ENCODE results near the gene RASA3. TPM values are rescaled to one million over a fixed set of nuclear protein-coding genes. Genes with fewer than 3 reads are reported as not detected.

RASA3 gene
- total RNA-seq, 1 experiment from 2014 or later: 9.1 TPM

GRCh38 chr13:113938246-113938645, 194.2 kb downstream of the RASA3 start:
- Mint-ChIP-seq H3K4me3 (ENCODE audit: unreplicated experiment) (no peak overlapping the region), H3K9me3 (ENCODE audit: unreplicated experiment) (no peaks in the 10 kb centered on the region), H3K27ac (ENCODE audit: low read depth, unreplicated experiment) (no peak overlapping the region), H3K27me3 (ENCODE audit: insufficient read depth, unreplicated experiment) (no peaks in the 10 kb centered on the region), H3K36me3 (ENCODE audit: insufficient read depth, unreplicated experiment) (no peaks in the 10 kb centered on the region), H3K4me1 (ENCODE audit: insufficient read depth, unreplicated experiment) (peaks cover 6% of the 10 kb centered on the region)
- TF ChIP-seq, protein P1, sequence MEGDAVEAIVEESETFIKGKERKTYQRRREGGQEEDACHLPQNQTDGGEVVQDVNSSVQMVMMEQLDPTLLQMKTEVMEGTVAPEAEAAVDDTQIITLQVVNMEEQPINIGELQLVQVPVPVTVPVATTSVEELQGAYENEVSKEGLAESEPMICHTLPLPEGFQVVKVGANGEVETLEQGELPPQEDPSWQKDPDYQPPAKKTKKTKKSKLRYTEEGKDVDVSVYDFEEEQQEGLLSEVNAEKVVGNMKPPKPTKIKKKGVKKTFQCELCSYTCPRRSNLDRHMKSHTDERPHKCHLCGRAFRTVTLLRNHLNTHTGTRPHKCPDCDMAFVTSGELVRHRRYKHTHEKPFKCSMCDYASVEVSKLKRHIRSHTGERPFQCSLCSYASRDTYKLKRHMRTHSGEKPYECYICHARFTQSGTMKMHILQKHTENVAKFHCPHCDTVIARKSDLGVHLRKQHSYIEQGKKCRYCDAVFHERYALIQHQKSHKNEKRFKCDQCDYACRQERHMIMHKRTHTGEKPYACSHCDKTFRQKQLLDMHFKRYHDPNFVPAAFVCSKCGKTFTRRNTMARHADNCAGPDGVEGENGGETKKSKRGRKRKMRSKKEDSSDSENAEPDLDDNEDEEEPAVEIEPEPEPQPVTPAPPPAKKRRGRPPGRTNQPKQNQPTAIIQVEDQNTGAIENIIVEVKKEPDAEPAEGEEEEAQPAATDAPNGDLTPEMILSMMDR (IDR thresholded peaks at IDR 0.05; ENCODE audit: unreplicated experiment): no peak
- DNase-seq (ENCODE audit: unreplicated experiment): no peak
- ChIA-PET POLR2A (no interaction called here), CTCF (interaction anchor here (0.8 kb wide), 1 partner anchor 9 kb away, joined by 3 read pairs; no protein-coding TSS in a partner anchor)
- intact Hi-C loops (cut with micrococcal nuclease): no loop called here
- no TSS peak for BruUV-seq (replicated peaks)

- ChIA-PET POLR2A (no interaction called here), CTCF (interaction anchor here (0.5 to 0.8 kb wide), 2 partner anchors 9 to 141 kb away, joined by 3 read pairs; no protein-coding TSS in a partner anchor)
- intact Hi-C loops (cut with micrococcal nuclease): no loop called here
- no peaks in the 10 kb centered on the region for H3K9me3 Mint-ChIP-seq (ENCODE audit: unreplicated experiment)
- BruUV-seq (replicated peaks): no TSS peak
- TF ChIP-seq, protein P1 (IDR thresholded peaks at IDR 0.05; ENCODE audit: unreplicated experiment): no peak
- no peak overlapping the region for H3K4me3 Mint-ChIP-seq (ENCODE audit: unreplicated experiment)
- peaks cover 1% of the 10 kb centered on the region for H3K27me3 Mint-ChIP-seq (ENCODE audit: insufficient read depth, unreplicated experiment)
- H3K4me1 Mint-ChIP-seq (ENCODE audit: insufficient read depth, unreplicated experiment): peaks cover 6% of the 10 kb centered on the region
- no peak for DNase-seq (ENCODE audit: unreplicated experiment)
- H3K27ac Mint-ChIP-seq (ENCODE audit: low read depth, unreplicated experiment): no peak overlapping the region
- H3K36me3 Mint-ChIP-seq (ENCODE audit: insufficient read depth, unreplicated experiment): no peaks in the 10 kb centered on the region
These were observed 194.8 kb downstream of the RASA3 start for GRCh38 chr13:113937527-113938180.

DNA sequence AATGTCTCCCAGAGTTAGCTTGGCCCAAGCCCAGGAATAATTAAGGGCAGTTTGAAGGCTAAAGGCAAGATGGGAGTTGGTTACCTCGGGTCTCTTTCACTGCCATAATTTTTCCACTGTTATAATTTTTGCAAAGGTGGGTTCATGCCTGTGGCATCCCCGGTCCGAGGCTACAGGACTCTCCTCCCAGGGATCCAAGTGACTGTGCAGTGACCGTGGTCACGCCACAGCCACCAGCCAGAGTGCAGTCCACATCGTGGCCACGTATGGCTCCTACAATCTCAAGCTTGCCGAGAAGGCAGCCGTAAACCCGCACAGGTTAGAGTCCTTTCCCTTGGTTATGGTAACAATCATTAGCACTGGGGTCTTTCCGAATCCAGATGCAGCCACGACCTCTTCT, 195.3 kb downstream of the RASA3 start:
- peaks cover 7% of the 10 kb centered on the region for H3K27me3 Mint-ChIP-seq (ENCODE audit: insufficient read depth, unreplicated experiment)
- DNase-seq (ENCODE audit: unreplicated experiment): no peak
- intact Hi-C loops (cut with micrococcal nuclease): no loop called here
- H3K36me3 Mint-ChIP-seq (ENCODE audit: insufficient read depth, unreplicated experiment): no peaks in the 10 kb centered on the region
- H3K27ac Mint-ChIP-seq (ENCODE audit: low read depth, unreplicated experiment): no peak overlapping the region
- no TSS peak for BruUV-seq (replicated peaks)
- H3K4me1 Mint-ChIP-seq (ENCODE audit: insufficient read depth, unreplicated experiment): peaks cover 6% of the 10 kb centered on the region
- no peak overlapping the region for H3K4me3 Mint-ChIP-seq (ENCODE audit: unreplicated experiment)
- CTCF ChIA-PET: no interaction called here
- H3K9me3 Mint-ChIP-seq (ENCODE audit: unreplicated experiment): no peaks in the 10 kb centered on the region
- TF ChIP-seq, protein P1 (IDR thresholded peaks at IDR 0.05; ENCODE audit: unreplicated experiment): no peak
- POLR2A ChIA-PET: no interaction called here

- H3K36me3 Mint-ChIP-seq (ENCODE audit: insufficient read depth, unreplicated experiment): no peaks in the 10 kb centered on the region
- BruUV-seq (replicated peaks): no TSS peak
- no peaks in the 10 kb centered on the region for H3K9me3 Mint-ChIP-seq (ENCODE audit: unreplicated experiment)
- ChIA-PET POLR2A (no interaction called here), CTCF (no interaction called here)
- TF ChIP-seq, protein P1 (IDR thresholded peaks at IDR 0.05; ENCODE audit: unreplicated experiment): no peak
- DNase-seq (ENCODE audit: unreplicated experiment): no peak
- no peak overlapping the region for H3K4me3 Mint-ChIP-seq (ENCODE audit: unreplicated experiment)
- H3K4me1 Mint-ChIP-seq (ENCODE audit: insufficient read depth, unreplicated experiment): no peaks in the 10 kb centered on the region
- intact Hi-C loops (cut with micrococcal nuclease): no loop called here
- H3K27me3 Mint-ChIP-seq (ENCODE audit: insufficient read depth, unreplicated experiment): peaks cover 10% of the 10 kb centered on the region
- no peak overlapping the region for H3K27ac Mint-ChIP-seq (ENCODE audit: low read depth, unreplicated experiment)
These were observed 196.1 kb downstream of the RASA3 start for GRCh38 chr13:113936166-113936965.

All from MCF 10A (cell line).